CD14-positive monocyte (primary cell): ENCODE data around the gene CYSLTR2. TPM values are rescaled to one million over a fixed set of nuclear protein-coding genes. Genes with fewer than 3 reads are reported as not detected.

Experiments used
- DNase-seq, 3 donors: peaks; one replicate each; pipeline ENCODE4 v3.0.0-alpha.2; 2011 to 2022
- H2AFZ ChIP-seq: 2 replicates; pipeline ENCODE4 v1.6.0; 2012; ENCODE audit warnings: mild to moderate bottlenecking, low read depth, low read length, inconsistent platforms; ENCODE audit not compliant: insufficient read depth, poor library complexity, severe bottlenecking
- H3K27ac ChIP-seq, 2 donors: 1 replicate in 1 of 2; 2 replicates in 1 of 2; pipeline ENCODE4 v1.5.1; 2012 to 2013; ENCODE audit warnings: low read length in 2 of 2, control low read depth in 1 of 2, inconsistent platforms in 1 of 2, low read depth in 1 of 2, mild to moderate bottlenecking in 1 of 2
- H3K27me3 ChIP-seq, 2 donors: one replicate each; pipeline versions ENCODE4 v1.6.0 to v1.6.1; 2011 to 2013; ENCODE audit warnings: low read length in 2 of 2; ENCODE audit not compliant: control insufficient read depth in 2 of 2, insufficient read depth in 2 of 2
- H3K36me3 ChIP-seq, 2 donors: replicated peaks in 1 of 2; 1 replicate in 1 of 2; 2 replicates in 1 of 2; pipeline versions ENCODE4 v1.5.1 to v1.6.1; 2012 to 2013; ENCODE audit warnings: low read length in 2 of 2, control low read depth in 1 of 2, inconsistent platforms in 1 of 2, mild to moderate bottlenecking in 1 of 2; ENCODE audit not compliant: insufficient read depth in 2 of 2, control insufficient read depth in 1 of 2
- H3K4me1 ChIP-seq, 2 donors: 1 replicate in 1 of 2; 2 replicates in 1 of 2; pipeline versions ENCODE4 v1.5.1 to v1.6.1; 2012 to 2013; ENCODE audit warnings: low read length in 2 of 2, control low read depth in 1 of 2, inconsistent platforms in 1 of 2, mild to moderate bottlenecking in 1 of 2, moderate library complexity in 1 of 2; ENCODE audit not compliant: insufficient read depth in 2 of 2, control insufficient read depth in 1 of 2
- H3K4me2 ChIP-seq: replicated peaks from 2 replicates; pipeline ENCODE3; 2012; ENCODE audit warnings: low read length, moderate library complexity, mild to moderate bottlenecking; ENCODE audit not compliant: poor library complexity, severe bottlenecking; ENCODE audit errors: extremely low read depth
- H3K4me3 ChIP-seq, 3 experiments: fragments of 200-600 bp in 1 of 3; sonication (generic) in 1 of 3; replicated peaks in 1 of 3; 1 replicate in 2 of 3; 2 replicates in 1 of 3; pipeline ENCODE4 v1.5.1; 2011 to 2013; ENCODE audit warnings: low read length in 3 of 3, mild to moderate bottlenecking in 3 of 3, control low read depth in 2 of 3, low read depth in 2 of 3, inconsistent platforms in 1 of 3, moderate library complexity in 1 of 3
- H3K79me2 ChIP-seq: 2 replicates; pipeline ENCODE4 v1.6.0; 2012; ENCODE audit warnings: mild to moderate bottlenecking, control low read depth, inconsistent platforms, low read length, moderate library complexity; ENCODE audit not compliant: insufficient read depth
- H3K9ac ChIP-seq: 2 replicates; pipeline ENCODE4 v1.6.0; 2017; ENCODE audit warnings: low read length, mild to moderate bottlenecking; ENCODE audit not compliant: insufficient read depth, poor library complexity, severe bottlenecking
- H3K9me3 ChIP-seq, 2 donors: replicated peaks in 1 of 2; 1 replicate in 1 of 2; 2 replicates in 1 of 2; pipeline versions ENCODE4 v1.5.1 to v1.6.1; 2012 to 2013; ENCODE audit warnings: low read length in 2 of 2, control low read depth in 1 of 2; ENCODE audit not compliant: control insufficient read depth in 1 of 2, insufficient read depth in 1 of 2
- H4K20me1 ChIP-seq: 2 replicates; pipeline ENCODE4 v1.6.0; 2012; ENCODE audit warnings: mild to moderate bottlenecking, low read length, control low read depth, moderate library complexity; ENCODE audit not compliant: insufficient read depth
- H3K27ac Mint-ChIP-seq, 7 donors: one replicate each; pipeline ENCODE4 v1.8.0; 2020; ENCODE audit warnings: mild to moderate bottlenecking in 7 of 7, mixed read lengths in 7 of 7, moderate library complexity in 6 of 7, inconsistent platforms in 2 of 7
- H3K27me3 Mint-ChIP-seq, 3 donors: one replicate each; pipeline ENCODE4 v1.8.0; 2021 to 2022; ENCODE audit warnings: low read depth in 3 of 3, mild to moderate bottlenecking in 3 of 3, mixed read lengths in 3 of 3, moderate library complexity in 3 of 3, inconsistent platforms in 1 of 3
- H3K36me3 Mint-ChIP-seq, 2 donors: one replicate each; pipeline ENCODE4 v1.8.0; 2020; ENCODE audit warnings: mixed read lengths in 2 of 2, inconsistent platforms in 1 of 2, mild to moderate bottlenecking in 1 of 2
- H3K4me1 Mint-ChIP-seq: one replicate; pipeline ENCODE4 v1.8.0; 2020; ENCODE audit warnings: mild to moderate bottlenecking, mixed read lengths
- H3K4me3 Mint-ChIP-seq, 2 donors: one replicate each; pipeline ENCODE4 v1.8.0; 2020; ENCODE audit warnings: mild to moderate bottlenecking in 2 of 2, mixed read lengths in 2 of 2, moderate library complexity in 1 of 2
- H3K9me3 Mint-ChIP-seq, 7 donors: one replicate each; pipeline ENCODE4 v1.8.0; 2020 to 2022; ENCODE audit warnings: mixed read lengths in 7 of 7, mild to moderate bottlenecking in 6 of 7, moderate library complexity in 6 of 7, inconsistent platforms in 2 of 7
- CTCF ChIP-seq: fragments of 200-600 bp; IDR thresholded peaks from one replicate; pipeline ENCODE4 v1.8.0; 2022; ENCODE audit warnings: antibody characterized with exemption, mild to moderate bottlenecking
- WGBS: methylation state at CpG from one replicate; pipeline ENCODE4 v1.1.5; 2013; ENCODE audit warnings: missing lambda C conversion rate; ENCODE audit not compliant: insufficient coverage; 5-methylcytosine and 5-hydroxymethylcytosine counted together
- intact Hi-C, 2 donors: fragments of 100-400 bp; cut with micrococcal nuclease; formaldehyde crosslinking; loops; one replicate each; pipeline versions ENCODE4 v1.15.0 to v1.15.1; 2023
- polyA plus RNA-seq, 3 donors: library from polyadenylated mRNA; depleted of rRNA in 1 of 3; unstranded in 2 of 3; stranded (reverse) in 1 of 3; fragments of 300-500 nt in 2 of 3; fragments of >200 nt in 1 of 3; fragmentation: Illumina TruSeq in 2 of 3; gene quantifications; 1 replicate in 2 of 3; 2 replicates in 1 of 3; pipeline ENCODE4 v1.2.3, GENCODE V29; 2012 to 2021

Gene CYSLTR2
- polyA plus RNA-seq, 3 donors: 1.9 to 6.5 (median 4.1) TPM

- H3K36me3 Mint-ChIP-seq: no peaks in the 10 kb centered on the region
- no peak overlapping the region for H3K4me3 ChIP-seq
- H3K9me3 Mint-ChIP-seq: peaks cover 8 to 28% (median 18%) of the 10 kb centered on the region in 7 donors
- no peaks in the 10 kb centered on the region for H3K79me2 ChIP-seq
- no peak overlapping the region for H2AFZ ChIP-seq
- H4K20me1 ChIP-seq: no peaks in the 10 kb centered on the region
- no peaks in the 10 kb centered on the region for H3K36me3 ChIP-seq
- peaks cover 0 to 3% (median 2%) of the 10 kb centered on the region in 3 donors for H3K27me3 Mint-ChIP-seq
- TF ChIP-seq CTCF: no peak
- peaks cover 19 to 21% of the 10 kb centered on the region in 2 donors for H3K9me3 ChIP-seq
- H3K27ac ChIP-seq: no peak overlapping the region
- intact Hi-C loops: no loop called here
- H3K4me1 ChIP-seq: no peaks in the 10 kb centered on the region
- no peak overlapping the region for H3K4me2 ChIP-seq
- DNase-seq: no peak
- peak overlapping the region in 3 of 7 donors; percentile 10 to 74 (median 15) for H3K27ac Mint-ChIP-seq
- H3K4me1 Mint-ChIP-seq: peaks cover 11% of the 10 kb centered on the region
- H3K27me3 ChIP-seq: no peaks in the 10 kb centered on the region
- H3K9ac ChIP-seq: no peak overlapping the region
- no peak overlapping the region for H3K4me3 Mint-ChIP-seq
Observed at GRCh38 chr13:48636550-48636949, 17.2 kb upstream of the CYSLTR2 start.

GRCh38 chr13:48637601-48638000, 16.1 kb upstream of the CYSLTR2 start:
- H3K9me3 Mint-ChIP-seq: peaks cover 8 to 28% (median 18%) of the 10 kb centered on the region in 7 donors
- Histone ChIP-seq H4K20me1 (no peaks in the 10 kb centered on the region), H3K9me3 (peaks cover 19 to 21% of the 10 kb centered on the region in 2 donors), H3K4me2 (no peak overlapping the region), H3K36me3 (no peaks in the 10 kb centered on the region), H3K79me2 (no peaks in the 10 kb centered on the region), H3K4me1 (no peaks in the 10 kb centered on the region), H3K27ac (no peak overlapping the region), H3K9ac (no peak overlapping the region), H2AFZ (no peak overlapping the region), H3K4me3 (no peak overlapping the region), H3K27me3 (no peaks in the 10 kb centered on the region)
- TF ChIP-seq CTCF: no peak
- DNase-seq: no peak
- H3K4me3 Mint-ChIP-seq: no peak overlapping the region
- intact Hi-C loops: no loop called here
- peaks cover 0 to 3% (median 2%) of the 10 kb centered on the region in 3 donors for H3K27me3 Mint-ChIP-seq
- WGBS: 0% methylated on average over 1 of the region's 2 CpGs
- peaks cover 11% of the 10 kb centered on the region for H3K4me1 Mint-ChIP-seq
- H3K27ac Mint-ChIP-seq: no peak overlapping the region
- no peaks in the 10 kb centered on the region for H3K36me3 Mint-ChIP-seq
